NCI-H82 (cell line): Measurements from ENCODE around the gene MAP3K6.
A peak's percentile ranks its signal among the peaks of the same experiment; 100 is the strongest.
"Not testable (repeated sequence)": the region's sequence is repeated elsewhere in the genome, so short reads cannot be mapped to it uniquely, and the experiment has no call there.

Experiments used
- DNase-seq: peaks from one replicate; lab custom pipeline; 2025; lab: John Stamatoyannopoulos, UW

Gene MAP3K6

DNA sequence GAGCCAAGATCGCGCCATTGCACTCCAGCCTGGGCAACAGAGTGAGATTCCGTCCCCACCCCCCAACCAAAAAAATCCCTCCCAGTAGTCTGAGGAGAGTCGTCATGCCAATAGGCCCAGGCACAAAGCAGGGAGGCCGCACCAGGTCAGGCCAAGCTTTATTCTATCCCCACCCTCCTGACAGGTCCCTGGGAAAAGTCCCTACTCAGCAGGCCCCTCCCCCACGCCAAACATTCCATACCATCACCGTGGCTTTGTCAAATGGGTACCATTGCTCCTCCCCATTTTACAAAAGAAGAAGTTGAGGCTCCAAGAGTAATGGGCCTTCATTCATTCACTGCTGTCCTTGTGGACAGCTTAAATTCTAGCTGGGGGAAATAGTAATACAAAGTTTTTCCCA is 31.0 kb upstream of the MAP3K6 start:
- no peak for DNase-seq

DNA sequence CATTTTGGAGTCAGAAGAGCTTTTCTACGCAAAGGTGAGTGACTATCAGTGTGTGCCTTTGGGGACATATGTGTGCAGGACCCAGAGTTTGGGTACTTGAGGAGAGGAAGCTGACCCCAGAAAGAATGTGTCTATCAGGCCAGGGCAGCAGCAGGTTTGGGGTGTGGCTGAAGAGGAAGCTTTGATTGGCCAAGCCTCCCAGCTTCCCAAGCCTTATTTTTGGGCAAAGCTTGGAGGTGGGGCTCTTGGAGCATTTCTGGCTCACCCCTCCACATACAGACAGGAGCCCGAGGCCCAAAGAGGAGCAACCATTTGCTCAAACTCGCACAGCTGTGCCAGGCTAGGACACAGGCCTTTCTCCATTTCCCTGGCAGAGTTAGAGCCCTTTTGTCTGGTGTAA is 30.3 kb upstream of the MAP3K6 start:
- no peak for DNase-seq

DNA sequence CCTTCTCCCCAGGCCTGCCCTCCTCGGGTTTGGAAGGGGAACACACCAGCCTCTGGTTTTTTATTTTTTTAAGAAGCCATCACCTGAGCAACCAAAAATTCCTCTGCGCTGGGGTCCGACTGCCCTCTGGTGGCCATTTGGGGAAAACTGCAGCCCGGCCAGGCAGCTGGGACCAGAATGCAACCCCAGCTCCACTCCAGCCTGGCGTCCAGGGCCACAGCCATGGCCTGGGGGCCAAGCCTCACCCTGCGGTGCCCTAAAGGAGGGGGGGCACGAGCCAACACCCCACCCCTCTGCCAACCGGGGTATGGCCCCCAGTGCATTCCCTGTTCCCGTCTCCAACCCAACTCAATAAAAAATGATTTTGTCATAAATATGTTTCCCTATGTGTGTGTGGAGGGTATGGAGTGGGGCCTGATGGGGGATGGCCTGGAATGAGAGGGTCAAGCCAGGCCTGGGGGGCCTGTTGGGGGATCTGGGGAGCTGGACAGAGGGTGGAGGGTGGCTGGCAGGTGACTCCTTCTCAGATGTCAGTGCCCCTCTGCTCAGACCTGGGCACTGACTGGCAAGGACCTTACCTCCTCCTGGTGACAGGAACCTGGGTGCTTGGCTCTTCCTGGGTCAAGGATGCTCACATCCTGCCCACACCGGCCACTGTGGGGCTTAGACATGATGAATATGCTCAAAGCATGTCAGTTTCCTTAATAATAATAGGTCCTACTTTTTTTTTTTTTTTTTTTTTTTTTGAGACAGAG is 28.9 kb upstream of the MAP3K6 start:
- DNase-seq: peak; percentile 84

DNA sequence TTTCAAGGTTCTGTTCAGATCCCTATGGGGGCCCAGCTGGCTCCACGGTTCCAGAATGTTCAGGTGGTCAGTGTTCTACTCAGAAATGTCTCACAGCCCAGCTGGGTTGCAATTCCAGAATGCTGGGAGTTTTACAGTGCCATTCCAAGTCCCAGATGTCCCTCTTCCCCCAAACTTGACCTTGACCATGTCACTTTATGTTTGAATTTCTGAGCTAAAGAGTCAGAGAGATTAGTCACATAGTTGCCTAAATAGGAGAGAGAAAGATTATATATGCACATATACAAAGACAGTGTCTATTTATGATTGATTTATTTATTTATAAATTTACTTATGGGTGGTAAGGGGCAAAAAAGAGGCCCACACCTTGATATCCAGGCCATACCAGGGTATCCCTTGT is 28.2 kb upstream of the MAP3K6 start:
- DNase-seq: no peak

DNA sequence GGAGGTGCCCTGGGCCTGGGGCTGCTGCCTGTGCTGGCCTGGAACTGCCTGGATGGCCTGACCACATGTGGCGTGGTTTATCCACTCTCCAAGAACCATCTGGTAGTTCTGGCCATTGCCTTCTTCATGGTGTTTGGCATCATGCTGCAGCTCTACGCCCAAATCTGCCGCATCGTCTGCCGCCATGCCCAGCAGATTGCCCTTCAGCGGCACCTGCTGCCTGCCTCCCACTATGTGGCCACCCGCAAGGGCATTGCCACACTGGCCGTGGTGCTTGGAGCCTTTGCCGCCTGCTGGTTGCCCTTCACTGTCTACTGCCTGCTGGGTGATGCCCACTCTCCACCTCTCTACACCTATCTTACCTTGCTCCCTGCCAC is 27.5 kb upstream of the MAP3K6 start:
- DNase-seq: no peak

DNA sequence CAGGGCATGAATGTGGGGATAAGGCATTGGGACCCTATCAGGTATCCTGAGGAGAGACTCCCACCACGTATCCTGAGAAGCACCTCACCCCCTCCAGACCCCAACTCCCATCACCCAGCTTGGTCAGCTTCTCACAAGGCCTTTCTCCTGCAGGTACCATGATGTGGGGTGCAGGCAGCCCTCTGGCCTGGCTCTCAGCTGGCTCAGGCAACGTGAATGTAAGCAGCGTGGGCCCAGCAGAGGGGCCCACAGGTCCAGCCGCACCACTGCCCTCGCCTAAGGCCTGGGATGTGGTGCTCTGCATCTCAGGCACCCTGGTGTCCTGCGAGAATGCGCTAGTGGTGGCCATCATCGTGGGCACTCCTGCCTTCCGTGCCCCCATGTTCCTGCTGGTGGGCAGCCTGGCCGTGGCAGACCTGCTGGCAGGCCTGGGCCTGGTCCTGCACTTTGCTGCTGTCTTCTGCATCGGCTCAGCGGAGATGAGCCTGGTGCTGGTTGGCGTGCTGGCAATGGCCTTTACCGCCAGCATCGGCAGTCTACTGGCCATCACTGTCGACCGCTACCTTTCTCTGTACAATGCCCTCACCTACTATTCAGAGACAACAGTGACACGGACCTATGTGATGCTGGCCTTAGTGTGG is 27.0 kb upstream of the MAP3K6 start:
- no peak for DNase-seq

DNA sequence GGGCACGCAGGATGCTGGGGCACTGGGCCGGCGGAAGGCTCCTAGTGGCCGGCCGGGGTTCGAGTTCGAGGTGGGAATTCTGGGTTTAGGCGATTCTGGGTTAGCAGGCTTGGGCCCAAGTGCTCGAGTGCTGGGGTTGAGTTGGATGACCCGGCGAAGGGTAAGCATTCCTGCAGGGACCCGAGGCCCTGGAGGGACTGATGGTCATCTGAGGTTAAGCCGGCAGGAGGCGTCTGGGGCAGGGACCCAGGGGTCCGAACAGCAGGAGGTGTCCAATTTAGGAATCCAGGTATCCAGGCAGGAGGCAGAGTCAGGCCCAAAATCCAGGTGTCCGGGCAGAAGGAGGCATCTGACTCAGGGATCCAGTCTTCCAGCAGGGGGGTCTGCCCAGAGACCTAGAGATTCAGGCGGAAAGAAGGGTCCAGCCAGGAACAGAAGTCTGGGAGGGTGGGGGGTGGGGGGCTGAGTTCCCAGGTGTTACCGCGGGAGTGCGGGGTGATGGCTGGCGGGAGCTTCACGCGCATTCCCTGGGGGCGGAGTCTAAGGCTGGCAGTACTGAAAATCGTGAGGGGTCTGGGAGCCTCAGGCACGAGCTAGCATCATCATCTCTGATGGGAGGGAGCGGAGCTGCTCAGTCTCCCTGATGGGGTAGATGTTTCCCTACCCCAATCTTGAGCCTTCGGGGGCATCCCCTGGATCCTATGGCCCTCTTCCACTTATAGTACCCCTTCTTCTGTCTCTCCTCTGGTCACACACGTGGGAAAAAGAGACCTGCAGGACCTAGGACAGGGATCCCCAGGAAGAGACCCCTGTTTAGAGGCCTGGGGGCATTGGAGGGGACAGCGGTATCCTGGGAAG is 26.2 kb upstream of the MAP3K6 start:
- peak; percentile 70 for DNase-seq

DNA sequence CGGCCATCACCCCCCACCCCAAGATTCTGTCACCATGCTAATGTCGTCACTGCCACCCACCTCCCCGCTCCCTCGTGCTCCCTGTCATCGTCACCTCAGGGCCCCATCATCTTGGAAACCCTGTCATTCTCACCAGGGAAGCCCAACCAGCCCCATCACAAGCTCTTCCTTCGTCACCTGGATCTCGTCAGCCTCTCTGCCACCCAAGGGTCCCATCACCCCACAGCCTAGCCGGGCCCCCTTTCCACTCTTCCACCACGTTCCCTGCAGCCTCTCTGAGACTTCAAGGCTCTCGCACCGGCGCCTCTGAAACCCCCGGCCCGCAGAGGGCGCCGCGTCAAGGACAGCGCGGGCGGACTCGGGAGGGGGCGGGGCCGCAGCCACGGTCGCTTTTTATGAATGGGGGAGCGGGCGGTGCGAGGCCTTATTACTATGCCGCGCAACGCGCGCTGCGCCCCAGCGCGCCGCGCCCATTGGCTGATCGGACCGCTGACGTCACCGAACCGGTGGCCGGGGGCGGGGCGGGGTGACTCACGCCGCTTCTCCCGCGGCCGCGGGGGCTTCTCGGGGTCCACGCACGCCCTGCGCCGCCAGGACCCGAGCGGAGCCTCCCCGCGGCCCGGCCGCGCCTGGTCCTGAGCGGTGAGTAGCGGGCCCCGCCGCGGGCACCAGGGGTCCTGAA is 25.5 kb upstream of the MAP3K6 start, which contains the start of gene GPR3:
GPR3 (plus strand) TSS at position 527 of the 682 bp plus-strand sequence. CDS start 1,177 bp downstream, outside the sequence.
- peak; percentile 99 for DNase-seq

DNA sequence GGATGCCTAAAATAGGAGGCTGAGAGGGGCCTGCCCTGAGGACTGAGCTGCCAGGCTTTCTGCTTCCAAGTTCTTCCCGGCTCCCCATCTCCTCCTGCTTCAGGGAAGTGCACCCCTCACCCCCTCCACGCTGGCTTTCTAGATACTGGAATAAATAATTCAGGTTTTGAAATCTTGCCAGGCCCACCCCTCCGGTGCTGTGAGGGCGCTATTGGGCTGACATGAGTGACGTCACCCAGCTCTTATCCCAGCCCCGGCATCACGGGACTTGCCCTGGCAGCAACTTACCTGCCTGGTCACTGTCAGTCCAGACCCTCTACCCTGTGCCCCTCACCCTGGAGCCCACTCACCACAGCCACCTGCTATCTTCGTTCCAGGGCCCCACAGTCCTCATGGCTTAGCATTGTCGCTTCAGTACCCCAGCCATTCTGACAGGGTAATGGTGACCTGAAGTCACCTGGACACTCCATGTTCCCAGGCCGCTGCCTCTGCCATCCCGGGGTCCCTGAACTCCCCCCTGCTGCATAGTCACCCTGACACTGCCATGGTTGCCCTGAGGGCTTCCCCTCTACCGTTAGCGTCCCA is 24.8 kb upstream of the MAP3K6 start:
- DNase-seq: peak; percentile 56

DNA sequence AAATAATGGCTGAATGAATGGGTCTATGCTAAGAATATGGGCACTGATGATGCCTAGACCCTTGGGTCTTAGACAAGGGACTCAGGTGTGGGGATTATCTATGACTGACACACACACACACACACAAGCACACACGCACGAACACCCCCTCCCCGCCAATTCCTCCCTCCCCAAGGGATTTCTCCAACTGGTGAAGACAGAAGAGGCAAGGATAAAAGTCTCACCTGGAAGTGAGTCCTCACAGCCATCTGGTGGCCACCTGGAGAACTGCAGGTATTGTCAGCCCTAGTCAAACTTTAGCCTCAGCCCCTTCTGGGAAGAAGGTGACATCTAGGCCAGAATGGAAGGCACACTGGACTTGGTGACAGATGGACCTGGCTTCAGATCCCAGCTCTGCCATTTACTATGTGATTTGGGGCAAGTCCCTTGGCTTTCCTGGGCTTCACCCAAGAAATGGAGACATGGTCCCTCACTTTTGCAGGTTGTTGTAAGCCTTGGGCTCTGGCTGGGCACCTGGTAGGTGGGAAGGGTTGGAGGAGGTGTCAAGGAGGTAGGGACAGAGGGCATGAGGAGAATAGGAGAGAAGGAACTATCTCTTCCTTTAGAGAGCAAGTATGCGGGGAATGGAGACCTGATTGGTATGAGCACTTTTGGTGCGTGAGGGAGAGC is 21.7 kb upstream of the MAP3K6 start:
- peak; percentile 90 for DNase-seq

DNA sequence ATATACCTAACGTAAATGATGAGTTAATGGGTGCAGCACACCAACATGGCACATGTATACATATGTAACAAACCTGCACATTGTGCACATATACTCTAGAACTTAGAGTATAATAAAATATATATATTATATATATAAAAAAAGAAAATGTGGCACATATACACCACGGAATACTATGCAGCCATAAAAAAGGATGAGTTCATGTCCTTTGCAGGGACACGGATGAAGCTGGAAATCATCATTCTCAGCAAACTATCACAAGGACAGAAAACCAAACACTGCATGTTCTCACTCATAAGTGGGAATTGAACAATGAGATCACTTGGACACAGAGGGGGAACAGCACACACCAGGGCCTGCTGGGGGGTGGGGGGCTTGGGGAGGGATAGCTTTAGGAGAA is 18.0 kb upstream of the MAP3K6 start:
- DNase-seq: not testable (repeated sequence)

DNA sequence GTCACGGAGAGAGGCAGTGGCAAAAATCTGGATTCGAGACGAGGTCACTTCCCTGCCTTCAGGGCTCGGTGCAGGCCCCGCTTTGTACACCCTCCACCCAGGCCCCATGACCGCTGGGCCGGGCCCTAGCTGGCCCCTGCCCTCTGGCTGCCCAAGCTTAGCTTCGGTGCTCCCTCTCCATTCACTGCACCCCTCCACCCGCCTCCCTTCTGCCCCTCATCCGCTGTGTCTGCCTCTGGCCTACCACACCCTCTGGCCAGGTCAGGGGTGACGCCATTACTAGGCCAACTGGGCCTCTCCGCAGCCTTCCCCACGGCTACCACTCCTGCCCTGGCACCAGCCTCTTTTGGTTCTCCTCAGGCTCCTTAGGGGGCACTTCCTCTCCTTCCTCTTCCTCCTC is 16.9 kb upstream of the MAP3K6 start:
- no peak for DNase-seq

DNA sequence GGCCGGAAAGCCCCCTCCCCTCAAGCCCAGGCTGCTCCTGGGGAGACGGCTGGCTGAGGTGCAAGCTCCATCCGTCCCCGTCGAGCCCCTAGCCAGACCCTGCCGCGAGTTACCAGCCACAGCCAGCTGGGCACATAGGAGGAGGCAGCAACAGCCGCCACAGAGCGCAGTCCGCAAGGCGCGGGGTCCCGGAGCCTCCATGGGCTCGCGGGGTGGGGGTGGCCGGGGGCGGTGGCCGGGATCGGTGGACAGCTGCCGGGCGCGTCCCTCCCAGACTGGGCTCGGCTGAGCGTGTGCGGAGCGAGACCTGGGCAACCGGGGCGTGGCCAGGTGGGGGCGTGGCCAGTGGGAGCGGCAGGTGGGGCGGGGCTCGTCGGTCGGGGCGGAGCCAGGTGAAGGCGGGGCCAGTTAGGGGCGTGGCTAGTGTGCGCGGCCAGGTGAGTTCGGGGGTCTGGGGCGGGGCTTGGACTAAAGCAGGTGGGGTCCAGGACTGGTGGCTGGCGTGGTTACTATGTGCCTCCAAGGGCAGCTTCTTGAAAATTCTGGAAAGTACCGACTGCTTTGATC is 16.4 kb upstream of the MAP3K6 start, which contains the start of gene CD164L2:
CD164L2 (minus strand) TSS at position 295 of the 567 bp plus-strand sequence; CDS start at position 201, 94 bp downstream.
- DNase-seq: peak; percentile 63

DNA sequence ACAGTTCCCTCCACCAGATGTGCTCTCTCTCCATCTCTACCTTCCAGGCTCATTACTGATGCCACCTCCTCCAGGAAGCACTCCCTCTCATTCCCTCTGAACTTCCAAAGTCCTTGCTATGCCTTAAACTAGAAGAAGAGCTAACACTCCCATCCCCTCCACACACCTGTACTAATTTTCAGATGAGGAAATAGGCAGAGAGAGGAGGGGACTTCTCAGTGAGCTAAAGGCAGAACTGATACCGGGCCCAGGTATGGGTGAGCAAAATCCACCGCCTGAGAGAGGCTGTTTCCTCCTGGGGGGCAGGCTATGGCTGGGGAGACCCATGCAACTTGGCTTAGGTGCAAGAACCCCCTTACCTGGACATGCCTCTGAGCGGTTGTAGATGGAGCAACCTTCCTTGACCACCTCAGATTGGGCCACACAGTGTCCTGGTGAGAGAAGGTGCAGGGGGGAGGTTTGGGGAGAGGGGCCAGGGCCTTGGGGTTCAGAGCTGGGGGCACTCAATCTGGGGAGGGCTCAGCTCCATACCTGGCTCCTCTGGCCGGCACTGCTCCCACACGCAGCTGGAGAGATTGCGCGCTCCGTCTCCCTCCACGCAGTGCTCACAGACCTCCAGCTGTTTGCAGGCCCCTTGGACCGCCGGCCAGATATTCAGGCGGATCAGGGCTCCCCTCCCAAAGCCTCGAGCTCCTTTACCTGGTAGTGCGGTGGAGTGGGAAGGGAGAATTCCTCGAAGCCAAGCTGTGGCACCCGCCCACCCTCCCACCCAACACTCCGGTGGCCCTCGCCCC is 15.4 kb upstream of the MAP3K6 start:
- no peak for DNase-seq

DNA sequence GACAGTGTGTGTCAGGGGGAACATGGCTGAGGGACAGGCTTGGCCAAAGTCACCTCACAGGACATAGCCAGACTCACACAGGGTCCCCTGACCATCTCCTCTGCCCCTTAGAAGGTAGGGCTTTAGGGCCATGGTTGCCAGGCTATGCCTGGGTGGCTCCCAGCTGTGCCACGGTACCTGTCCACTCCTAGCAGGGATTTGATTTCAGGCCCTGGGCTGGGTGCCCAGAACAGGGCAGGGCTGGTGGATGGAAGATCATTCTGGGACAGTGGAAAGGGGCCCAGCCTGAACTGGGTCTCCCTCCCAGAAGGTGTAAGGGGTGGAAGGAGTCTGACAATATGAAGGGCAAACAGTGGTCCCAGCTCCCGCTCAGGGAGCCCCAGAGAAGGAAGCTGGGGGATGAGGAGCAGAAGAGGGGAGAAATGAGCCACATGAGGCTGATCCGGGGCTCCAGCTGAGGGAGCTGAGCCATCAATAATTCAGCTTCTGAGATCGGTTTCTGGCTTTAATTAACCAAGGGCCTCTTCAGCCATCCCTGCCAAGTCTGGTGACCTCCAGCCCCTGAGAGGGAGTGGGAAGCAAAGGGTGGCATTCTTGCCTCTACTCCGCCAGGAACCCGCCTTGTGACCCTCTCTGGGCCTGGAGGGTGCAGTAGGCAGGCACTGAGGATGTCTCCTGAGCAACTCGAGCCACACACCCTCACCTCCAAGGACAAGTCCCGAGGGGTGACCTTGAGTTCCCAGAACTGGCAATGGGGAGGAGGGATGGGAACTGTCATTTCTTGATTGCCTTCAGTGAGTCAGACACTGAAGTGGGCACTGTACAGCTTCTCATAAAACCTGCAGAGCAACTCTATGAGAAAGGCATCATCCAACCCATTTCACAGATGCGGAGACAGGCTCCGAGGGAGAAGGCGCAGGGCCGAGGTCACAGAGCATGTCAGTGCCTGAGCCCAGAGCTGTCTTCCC is 14.3 kb upstream of the MAP3K6 start:
- no peak for DNase-seq

DNA sequence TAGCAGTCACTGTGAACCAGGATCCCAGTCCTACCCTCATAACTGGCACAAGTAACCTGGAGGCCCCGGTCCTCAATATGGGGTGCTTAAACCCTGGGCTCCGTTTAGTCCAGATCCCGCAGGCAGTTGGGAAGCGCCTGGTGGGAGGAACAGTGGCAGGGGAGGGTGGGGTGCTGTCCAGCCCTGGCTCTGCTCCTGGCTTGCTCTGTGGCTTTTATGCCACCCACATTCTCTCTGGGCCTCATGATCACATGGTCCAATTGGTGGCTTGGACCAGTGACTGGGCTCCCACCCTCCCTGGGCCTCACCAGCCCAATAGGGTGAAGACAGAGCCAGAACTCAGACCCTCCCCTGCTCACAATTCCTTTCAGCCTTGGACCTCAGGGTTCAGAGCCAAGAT is 13.5 kb upstream of the MAP3K6 start:
- DNase-seq: no peak

DNA sequence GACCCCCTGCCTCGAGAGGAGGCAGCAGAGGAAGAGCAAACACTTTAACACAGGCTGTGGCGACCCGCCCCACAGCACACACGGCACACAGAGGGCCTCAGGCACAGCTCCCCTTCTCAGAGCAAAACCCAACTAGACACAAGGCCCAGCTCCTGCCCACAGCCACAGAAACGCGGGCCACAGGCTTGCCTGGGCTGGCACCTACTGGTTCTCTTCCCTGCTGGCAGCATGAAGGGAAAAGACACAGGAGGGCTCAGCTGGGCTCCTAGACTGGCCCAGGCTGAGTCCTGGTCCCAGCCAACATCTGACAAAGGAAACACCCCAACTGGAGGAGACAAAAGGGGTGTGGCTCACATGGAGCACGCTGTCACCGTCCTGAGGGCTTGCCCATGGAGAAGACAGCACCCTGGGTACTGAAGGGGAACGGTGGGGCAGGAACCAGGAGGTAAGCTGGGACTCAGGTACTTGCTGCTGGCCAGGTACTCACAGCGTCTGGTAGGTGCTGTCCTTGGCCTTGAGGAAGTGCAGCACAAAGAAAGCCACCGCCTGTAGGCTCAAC is 12.9 kb upstream of the MAP3K6 start:
- no peak for DNase-seq

DNA sequence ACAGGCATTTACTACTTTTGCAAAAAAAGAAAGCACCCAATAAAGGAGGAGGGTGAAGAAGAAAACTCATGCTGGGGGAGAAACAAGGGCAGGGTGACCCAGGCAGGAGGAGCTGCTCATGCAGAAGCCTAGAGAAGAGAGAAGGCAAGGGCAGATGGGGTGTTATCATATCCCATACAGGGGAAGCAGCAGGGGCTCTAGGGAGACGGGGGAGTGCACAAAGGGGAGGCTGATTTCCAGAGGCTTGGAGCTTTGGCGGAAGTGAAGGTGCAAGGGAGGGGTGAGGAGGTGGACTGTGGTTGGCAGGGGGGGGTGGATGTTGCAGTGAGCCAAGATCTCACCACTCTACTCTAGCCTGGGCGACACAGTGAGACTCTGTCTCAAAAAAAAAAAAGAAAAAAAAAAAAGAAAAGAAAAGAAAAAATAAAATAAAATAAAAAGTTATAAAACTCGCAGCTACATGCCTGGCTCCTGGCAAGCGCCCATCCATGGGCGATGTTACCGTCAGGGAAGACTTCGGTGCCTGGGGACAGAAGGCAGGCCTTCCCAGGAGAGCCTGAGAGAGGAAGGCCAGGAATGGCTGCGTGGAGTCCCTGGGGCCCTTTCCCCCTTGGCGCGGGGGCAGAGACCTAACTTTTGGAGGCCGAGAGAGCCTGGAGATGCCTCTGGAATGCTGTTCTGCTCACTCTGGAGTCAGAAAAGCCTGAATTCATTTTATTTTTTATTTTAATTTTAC is 11.2 kb upstream of the MAP3K6 start:
- DNase-seq: no peak
